Keratinocyte (primary cell): ENCODE data around the gene QPCTL.
"Not testable (repeated sequence)": the region's sequence is repeated elsewhere in the genome, so short reads cannot be mapped to it uniquely, and the experiment has no call there.

Source experiments
- EZH2 ChIP-seq: IDR thresholded peaks from one replicate; pipeline ENCODE4 v1.6.1; 2012; ENCODE audit warnings: inconsistent platforms, mild to moderate bottlenecking, low read length, moderate library complexity
- TF ChIP-seq, protein P1 (sequence below), 3 experiments: IDR thresholded peaks in 1 of 3; conservative IDR thresholded peaks in 1 of 3; optimal IDR thresholded peaks in 1 of 3; 2 replicates in 2 of 3; 3 replicates in 1 of 3; pipeline versions ENCODE3 to v1.5.1; 2011; ENCODE audit warnings: low read length in 3 of 3, mild to moderate bottlenecking in 3 of 3, moderate library complexity in 2 of 3, control low read depth in 1 of 3, inconsistent platforms in 1 of 3; ENCODE audit not compliant: insufficient read depth in 2 of 3; ENCODE audit errors: extremely low read depth in 1 of 3

- TF ChIP-seq, protein P1, sequence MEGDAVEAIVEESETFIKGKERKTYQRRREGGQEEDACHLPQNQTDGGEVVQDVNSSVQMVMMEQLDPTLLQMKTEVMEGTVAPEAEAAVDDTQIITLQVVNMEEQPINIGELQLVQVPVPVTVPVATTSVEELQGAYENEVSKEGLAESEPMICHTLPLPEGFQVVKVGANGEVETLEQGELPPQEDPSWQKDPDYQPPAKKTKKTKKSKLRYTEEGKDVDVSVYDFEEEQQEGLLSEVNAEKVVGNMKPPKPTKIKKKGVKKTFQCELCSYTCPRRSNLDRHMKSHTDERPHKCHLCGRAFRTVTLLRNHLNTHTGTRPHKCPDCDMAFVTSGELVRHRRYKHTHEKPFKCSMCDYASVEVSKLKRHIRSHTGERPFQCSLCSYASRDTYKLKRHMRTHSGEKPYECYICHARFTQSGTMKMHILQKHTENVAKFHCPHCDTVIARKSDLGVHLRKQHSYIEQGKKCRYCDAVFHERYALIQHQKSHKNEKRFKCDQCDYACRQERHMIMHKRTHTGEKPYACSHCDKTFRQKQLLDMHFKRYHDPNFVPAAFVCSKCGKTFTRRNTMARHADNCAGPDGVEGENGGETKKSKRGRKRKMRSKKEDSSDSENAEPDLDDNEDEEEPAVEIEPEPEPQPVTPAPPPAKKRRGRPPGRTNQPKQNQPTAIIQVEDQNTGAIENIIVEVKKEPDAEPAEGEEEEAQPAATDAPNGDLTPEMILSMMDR (optimal IDR thresholded peaks at IDR 0.05 in 1 of 3, IDR thresholded peaks at IDR 0.05 in 1 of 3, conservative IDR thresholded peaks at IDR 0.05 in 1 of 3; ENCODE audit: extremely low read depth in 1 of 3, insufficient read depth in 2 of 3, low read length in 3 of 3) = not testable (repeated sequence)
- TF ChIP-seq EZH2 = not testable (repeated sequence)
These were observed 27.6 kb downstream of the QPCTL start for GRCh38 chr19:45720065-45720464.
